ENCODE results near the gene DISP3. TPM values are rescaled to one million over a fixed set of nuclear protein-coding genes. Genes with fewer than 3 reads are reported as not detected.

Gene DISP3
- total and polyA plus RNA-seq, 2 experiments from 2014 or later: not detected

- 41 to 46% methylated on average over 9 of the region's 9 CpGs for WGBS, 2 experiments (ENCODE audit: low coverage in 1 of 2, low lambda C conversion rate in 2 of 2, missing lambda C conversion rate in 2 of 2)
- Histone ChIP-seq H3F3A (ENCODE audit: insufficient read depth) (no peaks in the 10 kb centered on the region), H4K20me1 (ENCODE audit: insufficient read depth) (no peaks in the 10 kb centered on the region), H3K36me3 (ENCODE audit: low read depth) (no peaks in the 10 kb centered on the region), H3K4me3 (no peak overlapping the region), H3K79me2 (ENCODE audit: insufficient read depth) (no peaks in the 10 kb centered on the region), H3K4me1 (ENCODE audit: insufficient read depth) (no peaks in the 10 kb centered on the region), H3K9me2 (ENCODE audit: insufficient read depth) (no peaks in the 10 kb centered on the region), H3K27me3 (replicated peaks; ENCODE audit: insufficient read depth) (no peaks in the 10 kb centered on the region), H3K9me3 (ENCODE audit: low read depth) (no peaks in the 10 kb centered on the region), H3K27ac (no peak overlapping the region), H3K9ac (no peak overlapping the region), H2AFZ (no peak overlapping the region), H3K4me2 (ENCODE audit: unreplicated experiment) (no peak overlapping the region)
- DNase-seq: no peak
- TF ChIP-seq EZH2phosphoT487 (IDR thresholded peaks at IDR 0.05; ENCODE audit: insufficient read depth, low read depth): no peak
- no peak for TF ChIP-seq EZH2 (IDR thresholded peaks at IDR 0.05; ENCODE audit: insufficient read depth, poor library complexity, severe bottlenecking)
- in situ Hi-C loops (cut with MboI): no loop called here
These were observed 38.1 kb downstream of the DISP3 start for GRCh38 chr1:11516961-11517635.

- no peak overlapping the region for H3K4me2 ChIP-seq (ENCODE audit: unreplicated experiment)
- in situ Hi-C loops (cut with MboI): no loop called here
- H3K9me2 ChIP-seq (ENCODE audit: insufficient read depth): no peaks in the 10 kb centered on the region
- H3K9ac ChIP-seq: no peak overlapping the region
- H3K9me3 ChIP-seq (ENCODE audit: low read depth): no peaks in the 10 kb centered on the region
- no peaks in the 10 kb centered on the region for H3K36me3 ChIP-seq (ENCODE audit: low read depth)
- DNase-seq: no peak
- no peaks in the 10 kb centered on the region for H4K20me1 ChIP-seq (ENCODE audit: insufficient read depth)
- no peaks in the 10 kb centered on the region for H3K4me1 ChIP-seq (ENCODE audit: insufficient read depth)
- TF ChIP-seq EZH2phosphoT487 (IDR thresholded peaks at IDR 0.05; ENCODE audit: insufficient read depth, low read depth): no peak
- TF ChIP-seq EZH2 (IDR thresholded peaks at IDR 0.05; ENCODE audit: insufficient read depth, poor library complexity, severe bottlenecking): no peak
- no peak overlapping the region for H3K27ac ChIP-seq
- H3K27me3 ChIP-seq (replicated peaks; ENCODE audit: insufficient read depth): no peaks in the 10 kb centered on the region
- no peak overlapping the region for H3K4me3 ChIP-seq
- no peaks in the 10 kb centered on the region for H3K79me2 ChIP-seq (ENCODE audit: insufficient read depth)
- H2AFZ ChIP-seq: no peak overlapping the region
- no peaks in the 10 kb centered on the region for H3F3A ChIP-seq (ENCODE audit: insufficient read depth)
- WGBS, 2 experiments (ENCODE audit: low coverage in 1 of 2, low lambda C conversion rate in 2 of 2, missing lambda C conversion rate in 2 of 2): 45 to 46% methylated on average over 15 to 16 of the region's 16 CpGs
These were observed 39.2 kb downstream of the DISP3 start for GRCh38 chr1:11518016-11518701.

GRCh38 chr1:11518791-11519628 lies 40.1 kb downstream of the DISP3 start:
- no peak overlapping the region for H3K4me3 ChIP-seq
- H3K9me2 ChIP-seq (ENCODE audit: insufficient read depth): no peaks in the 10 kb centered on the region
- WGBS, 2 experiments (ENCODE audit: low coverage in 1 of 2, low lambda C conversion rate in 2 of 2, missing lambda C conversion rate in 2 of 2): 35 to 39% methylated on average over 18 of the region's 18 CpGs
- no peak overlapping the region for H2AFZ ChIP-seq
- H3K27ac ChIP-seq: no peak overlapping the region
- H3K36me3 ChIP-seq (ENCODE audit: low read depth): no peaks in the 10 kb centered on the region
- H3K4me1 ChIP-seq (ENCODE audit: insufficient read depth): no peaks in the 10 kb centered on the region
- no peaks in the 10 kb centered on the region for H3K79me2 ChIP-seq (ENCODE audit: insufficient read depth)
- no peaks in the 10 kb centered on the region for H4K20me1 ChIP-seq (ENCODE audit: insufficient read depth)
- DNase-seq: no peak
- no peak for TF ChIP-seq EZH2 (IDR thresholded peaks at IDR 0.05; ENCODE audit: insufficient read depth, poor library complexity, severe bottlenecking)
- no peak for TF ChIP-seq EZH2phosphoT487 (IDR thresholded peaks at IDR 0.05; ENCODE audit: insufficient read depth, low read depth)
- H3K9me3 ChIP-seq (ENCODE audit: low read depth): no peaks in the 10 kb centered on the region
- H3K9ac ChIP-seq: no peak overlapping the region
- in situ Hi-C loops (cut with MboI): no loop called here
- no peaks in the 10 kb centered on the region for H3F3A ChIP-seq (ENCODE audit: insufficient read depth)
- H3K27me3 ChIP-seq (replicated peaks; ENCODE audit: insufficient read depth): no peaks in the 10 kb centered on the region
- no peak overlapping the region for H3K4me2 ChIP-seq (ENCODE audit: unreplicated experiment)

GRCh38 chr1:11519629-11520031 lies 40.7 kb downstream of the DISP3 start:
- no peak overlapping the region for H2AFZ ChIP-seq
- no peak overlapping the region for H3K9ac ChIP-seq
- no peaks in the 10 kb centered on the region for H3K36me3 ChIP-seq (ENCODE audit: low read depth)
- no peaks in the 10 kb centered on the region for H4K20me1 ChIP-seq (ENCODE audit: insufficient read depth)
- DNase-seq: no peak
- H3K4me2 ChIP-seq (ENCODE audit: unreplicated experiment): no peak overlapping the region
- H3K4me3 ChIP-seq: no peak overlapping the region
- no peaks in the 10 kb centered on the region for H3F3A ChIP-seq (ENCODE audit: insufficient read depth)
- H3K79me2 ChIP-seq (ENCODE audit: insufficient read depth): no peaks in the 10 kb centered on the region
- in situ Hi-C loops (cut with MboI): no loop called here
- no peaks in the 10 kb centered on the region for H3K27me3 ChIP-seq (replicated peaks; ENCODE audit: insufficient read depth)
- no peak for TF ChIP-seq EZH2 (IDR thresholded peaks at IDR 0.05; ENCODE audit: insufficient read depth, poor library complexity, severe bottlenecking)
- no peak for TF ChIP-seq EZH2phosphoT487 (IDR thresholded peaks at IDR 0.05; ENCODE audit: insufficient read depth, low read depth)
- no peak overlapping the region for H3K27ac ChIP-seq
- H3K9me2 ChIP-seq (ENCODE audit: insufficient read depth): no peaks in the 10 kb centered on the region
- 59 to 65% methylated on average over 12 to 13 of the region's 13 CpGs for whole genome bisulfite sequencing, 2 experiments (ENCODE audit: low coverage in 1 of 2, low lambda C conversion rate in 2 of 2, missing lambda C conversion rate in 2 of 2)
- H3K9me3 ChIP-seq (ENCODE audit: low read depth): no peaks in the 10 kb centered on the region
- H3K4me1 ChIP-seq (ENCODE audit: insufficient read depth): no peaks in the 10 kb centered on the region

All from GM23248 (cell line).